H1 (cell line): Measurements from ENCODE around the gene KRTAP4-2. TPM values are rescaled to one million over a fixed set of nuclear protein-coding genes. Genes with fewer than 3 reads are reported as not detected.

Experiments
- ATF2 ChIP-seq: IDR thresholded peaks from 2 replicates; pipeline ENCODE4 v1.6.1; 2012; ENCODE audit warnings: low read length, inconsistent platforms
- BACH1 ChIP-seq: IDR thresholded peaks from 2 replicates; pipeline ENCODE4 v1.6.1; 2012; ENCODE audit warnings: low read length, improper control_type of control experiment
- BCL11A ChIP-seq, 2 experiments: IDR thresholded peaks; one replicate each; pipeline ENCODE4 v1.6.1; 2011; ENCODE audit warnings: low read depth in 2 of 2, low read length in 2 of 2, mild to moderate bottlenecking in 2 of 2
- CBX8 ChIP-seq: fragments of 300-800, 300-1000 bp; sonication (generic); IDR thresholded peaks from 2 replicates; pipeline ENCODE4 v1.7.1; 2016; ENCODE audit warnings: low read depth, low read length, borderline replicate concordance
- CREB1 ChIP-seq: IDR thresholded peaks from 2 replicates; pipeline ENCODE4 v1.6.1; 2012; ENCODE audit warnings: inconsistent platforms
- HDAC6 ChIP-seq: IDR thresholded peaks from one replicate; pipeline ENCODE4 v1.7.1; 2012; ENCODE audit warnings: low read depth, mild to moderate bottlenecking, inconsistent platforms, low read length, moderate library complexity
- SIX5 ChIP-seq: IDR thresholded peaks from 2 replicates; pipeline ENCODE4 v1.6.1; 2011; ENCODE audit warnings: mild to moderate bottlenecking, low read depth, low read length
- ZNF274 ChIP-seq: IDR thresholded peaks from 2 replicates; pipeline ENCODE4 v1.7.0; 2012; ENCODE audit warnings: low read length, borderline replicate concordance; ENCODE audit errors: extremely low read depth
- polyA plus RNA-seq, 7 experiments: library from polyadenylated mRNA; depleted of rRNA in 3 of 7; stranded (reverse) in 5 of 7; unstranded in 2 of 7; fragments of >200 nt in 5 of 7; fragments of 200-250 nt in 2 of 7; gene quantifications; 1 replicate in 5 of 7; 2 replicates in 1 of 7; 4 replicates in 1 of 7; pipeline versions ENCODE4 v1.2.1 to v1.2.3, GENCODE V29; 2011 to 2013; ENCODE audit warnings: missing spikeins in 2 of 7, mixed read lengths in 2 of 7
- total RNA-seq: library from RNA; stranded (reverse); fragmentation: NEBNext Ultra II Directional; extraction: Animal tissue kit (Norgen Biotek cat#: 25700); gene quantifications from 2 replicates; pipeline ENCODE4 v1.2.1, GENCODE V29; 2021

The KRTAP4-2 gene
- total and polyA plus RNA-seq, 2 of the 8 experiments (the other 6 are each of a cell fraction or from before 2014, with no cell fraction given): not detected

- TF ChIP-seq SIX5 (no peak), BACH1 (no peak), CREB1 (no peak), ATF2 (no peak), BCL11A (IDR thresholded peaks at IDR 0.05; ENCODE audit: low read depth in 2 of 2, low read length in 2 of 2) (no peak), HDAC6 (no peak), CBX8 (no peak), ZNF274 (no peak)
Observed at GRCh38 chr17:41199421-41200078, 21.5 kb upstream of the KRTAP4-2 start (continued).
